Hepatocyte (in vitro differentiated cells): Measurements from ENCODE around the gene CNTNAP2.

Experiments
- CTCF ChIP-seq: fragments of 200-600 bp; sonication (generic); IDR thresholded peaks from 2 replicates; pipeline ENCODE4 v1.5.1; 2016; ENCODE audit warnings: antibody characterized with exemption, mild to moderate bottlenecking; ENCODE audit not compliant: poor library complexity
- EZH2 ChIP-seq: fragments of 200-600 bp; sonication (generic); IDR thresholded peaks from 2 replicates; pipeline ENCODE4 v1.6.1; 2016; ENCODE audit warnings: antibody characterized with exemption, mild to moderate bottlenecking, borderline replicate concordance
- EZH2phosphoT487 ChIP-seq: fragments of 200-600 bp; sonication (generic); IDR thresholded peaks from one replicate; pipeline ENCODE4 v1.6.1; 2018; ENCODE audit warnings: antibody characterized with exemption, mild to moderate bottlenecking, low read depth, moderate library complexity; ENCODE audit not compliant: unreplicated experiment, severe bottlenecking

- no peak for TF ChIP-seq CTCF
- TF ChIP-seq EZH2, result no peak
- no peak for TF ChIP-seq EZH2phosphoT487
Measured at GRCh38 chr7:146713205-146713604, 596.6 kb downstream of the CNTNAP2 start.
